Loucy (cell line): ENCODE data around the gene ANAPC15.

Experiments
- H2AFZ ChIP-seq: fragments of 200-600 bp; sonication (generic); 2 replicates; pipeline ENCODE4 v1.6.0; 2016; ENCODE audit warnings: antibody characterized with exemption, mild to moderate bottlenecking, low read length, moderate library complexity
- H3F3A ChIP-seq: fragments of 200-600 bp; 2 replicates; pipeline ENCODE4 v1.6.0; 2016; ENCODE audit warnings: antibody characterized with exemption, low read depth, mild to moderate bottlenecking
- H3K27me3 ChIP-seq: fragments of 200-600 bp; sonication (generic); 2 replicates; pipeline ENCODE4 v1.6.1; 2014; ENCODE audit warnings: low read length, mild to moderate bottlenecking; ENCODE audit not compliant: insufficient read depth, poor library complexity, severe bottlenecking
- H3K36me3 ChIP-seq: fragments of 200-600 bp; sonication (generic); 2 replicates; pipeline ENCODE4 v1.6.1; 2016; ENCODE audit warnings: low read length; ENCODE audit not compliant: insufficient read depth
- H3K4me1 ChIP-seq: fragments of 200-600 bp; sonication (generic); 2 replicates; pipeline ENCODE4 v1.5.1; 2014; ENCODE audit warnings: low read length, mild to moderate bottlenecking; ENCODE audit not compliant: insufficient read depth, poor library complexity, severe bottlenecking
- H3K4me2 ChIP-seq: fragments of 200-600 bp; sonication (generic); 2 replicates; pipeline ENCODE4 v1.6.0; 2014; ENCODE audit warnings: antibody characterized with exemption, low read length, low read depth, mild to moderate bottlenecking; ENCODE audit not compliant: poor library complexity, severe bottlenecking
- H3K4me3 ChIP-seq: fragments of 200-600 bp; sonication (generic); 2 replicates; pipeline ENCODE4 v1.5.1; 2014; ENCODE audit warnings: low read length, mild to moderate bottlenecking, mixed read lengths; ENCODE audit not compliant: poor library complexity, severe bottlenecking
- H3K79me2 ChIP-seq: fragments of 200-600 bp; sonication (generic); 2 replicates; pipeline ENCODE4 v1.6.1; 2014; ENCODE audit warnings: low read length; ENCODE audit not compliant: insufficient read depth
- H3K9ac ChIP-seq: fragments of 200-600 bp; sonication (generic); 2 replicates; pipeline ENCODE4 v1.6.0; 2014; ENCODE audit warnings: mild to moderate bottlenecking, low read depth, low read length, moderate library complexity; ENCODE audit not compliant: poor library complexity, severe bottlenecking
- H3K9me2 ChIP-seq: fragments of 200-600 bp; sonication (generic); replicated peaks from 2 replicates; pipeline ENCODE4 v1.6.1; 2016; ENCODE audit warnings: low read depth, low read length, mixed read lengths
- H3K9me3 ChIP-seq: fragments of 200-600 bp; sonication (generic); 2 replicates; pipeline ENCODE4 v1.6.1; 2014; ENCODE audit warnings: mild to moderate bottlenecking, antibody characterized with exemption, low read length, low read depth; ENCODE audit not compliant: insufficient read depth
- H4K20me1 ChIP-seq: fragments of 200-600 bp; sonication (generic); 2 replicates; pipeline ENCODE4 v1.6.0; 2014; ENCODE audit warnings: antibody characterized with exemption, low read length, mild to moderate bottlenecking; ENCODE audit not compliant: insufficient read depth, poor library complexity, severe bottlenecking
- EZH2phosphoT487 ChIP-seq: fragments of 200-600 bp; IDR thresholded peaks from 2 replicates; pipeline ENCODE4 v1.6.1; 2018; ENCODE audit warnings: antibody characterized with exemption, mild to moderate bottlenecking, moderate library complexity, borderline replicate concordance
- TF ChIP-seq, protein P1 (sequence below): fragments of 200-600 bp; sonication (generic); conservative IDR thresholded peaks from 2 replicates; pipeline ENCODE4 v1.5.1; 2014; ENCODE audit warnings: mild to moderate bottlenecking, antibody characterized with exemption, low read length

Gene ANAPC15

GRCh38 chr11:72111300-72112142 lies 974 bp downstream of the ANAPC15 start:
- Histone ChIP-seq H4K20me1 (no peaks in the 10 kb centered on the region), H3K36me3 (no peaks in the 10 kb centered on the region), H3K9me3 (no peaks in the 10 kb centered on the region), H3K9me2 (no peaks in the 10 kb centered on the region), H3K79me2 (peaks cover 9% of the 10 kb centered on the region; the same call in 1 of the 2 replicates), H3K4me2 (peak overlapping the region; percentile 95), H3K4me1 (peaks cover 16% of the 10 kb centered on the region), H3F3A (no peaks in the 10 kb centered on the region), H2AFZ (peak overlapping the region; percentile 48), H3K9ac (peak overlapping the region; percentile 94), H3K4me3 (peak overlapping the region; percentile 95), H3K27me3 (peaks cover 18% of the 10 kb centered on the region)
- TF ChIP-seq, protein P1, sequence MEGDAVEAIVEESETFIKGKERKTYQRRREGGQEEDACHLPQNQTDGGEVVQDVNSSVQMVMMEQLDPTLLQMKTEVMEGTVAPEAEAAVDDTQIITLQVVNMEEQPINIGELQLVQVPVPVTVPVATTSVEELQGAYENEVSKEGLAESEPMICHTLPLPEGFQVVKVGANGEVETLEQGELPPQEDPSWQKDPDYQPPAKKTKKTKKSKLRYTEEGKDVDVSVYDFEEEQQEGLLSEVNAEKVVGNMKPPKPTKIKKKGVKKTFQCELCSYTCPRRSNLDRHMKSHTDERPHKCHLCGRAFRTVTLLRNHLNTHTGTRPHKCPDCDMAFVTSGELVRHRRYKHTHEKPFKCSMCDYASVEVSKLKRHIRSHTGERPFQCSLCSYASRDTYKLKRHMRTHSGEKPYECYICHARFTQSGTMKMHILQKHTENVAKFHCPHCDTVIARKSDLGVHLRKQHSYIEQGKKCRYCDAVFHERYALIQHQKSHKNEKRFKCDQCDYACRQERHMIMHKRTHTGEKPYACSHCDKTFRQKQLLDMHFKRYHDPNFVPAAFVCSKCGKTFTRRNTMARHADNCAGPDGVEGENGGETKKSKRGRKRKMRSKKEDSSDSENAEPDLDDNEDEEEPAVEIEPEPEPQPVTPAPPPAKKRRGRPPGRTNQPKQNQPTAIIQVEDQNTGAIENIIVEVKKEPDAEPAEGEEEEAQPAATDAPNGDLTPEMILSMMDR: no peak
- TF ChIP-seq EZH2phosphoT487: no peak

GRCh38 chr11:72105888-72106287 lies 6.6 kb downstream of the ANAPC15 start, which contains the start of gene TOMT:
Gene TOMT, plus strand, starts transcription at chr11:72105924. Its CDS starts 28 bp downstream, at chr11:72105952.
- H3F3A ChIP-seq: no peaks in the 10 kb centered on the region
- peaks cover 21% of the 10 kb centered on the region for H3K79me2 ChIP-seq
- H2AFZ ChIP-seq: no peak within 1 kb of the TSS
- no peak within 1 kb of the TSS for H3K4me3 ChIP-seq
- no peaks in the 10 kb centered on the region for H3K36me3 ChIP-seq
- H3K4me1 ChIP-seq: peaks cover 25% of the 10 kb centered on the region
- H3K4me2 ChIP-seq: no peak within 1 kb of the TSS
- no peak for TF ChIP-seq EZH2phosphoT487
- TF ChIP-seq, protein P1: no peak
- H3K9ac ChIP-seq: no peak within 1 kb of the TSS
- no peaks in the 10 kb centered on the region for H3K27me3 ChIP-seq
- no peaks in the 10 kb centered on the region for H3K9me3 ChIP-seq
- no peaks in the 10 kb centered on the region for H3K9me2 ChIP-seq
- peaks cover 4% of the 10 kb centered on the region for H4K20me1 ChIP-seq

- peak overlapping the region; percentile 60 for H3K9ac ChIP-seq
Observed at GRCh38 chr11:72103754-72104167, 8.7 kb downstream of the ANAPC15 start.

More at GRCh38 chr11:72103754-72104167, 8.7 kb downstream of the ANAPC15 start:
- Histone ChIP-seq H3K27me3 (no peaks in the 10 kb centered on the region), H3F3A (peaks cover 7% of the 10 kb centered on the region; the same call in 1 of the 2 replicates), H3K9me2 (no peaks in the 10 kb centered on the region), H3K9me3 (no peaks in the 10 kb centered on the region), H3K36me3 (peaks cover 1% of the 10 kb centered on the region; the same call in 1 of the 2 replicates), H4K20me1 (peaks cover 4% of the 10 kb centered on the region), H3K4me3 (peak overlapping the region; percentile 67), H3K4me1 (peaks cover 45% of the 10 kb centered on the region), H3K79me2 (peaks cover 36% of the 10 kb centered on the region), H3K4me2 (peak overlapping the region; percentile 72), H2AFZ (no peak overlapping the region)
- TF ChIP-seq EZH2phosphoT487: no peak
- TF ChIP-seq, protein P1: peak; percentile 33
